Adrenal gland (tissue), 12 donors: Measurements from ENCODE around the gene FES. TPM values are rescaled to one million over a fixed set of nuclear protein-coding genes. Genes with fewer than 3 reads are reported as not detected.

Experiments used
- DNase-seq, 7 donors: peaks; one replicate each; pipeline ENCODE4 v3.0.0-alpha.2; 2019 to 2020
- H3K27ac ChIP-seq, 5 donors: fragments of 200-600 bp; sonication (generic) in 4 of 5; 1 replicate in 3 of 5; 2 replicates in 2 of 5; pipeline versions ENCODE4 v1.5.1 to v1.8.0; 2016 to 2020; ENCODE audit warnings: mild to moderate bottlenecking in 1 of 5
- H3K27me3 ChIP-seq: fragments of 200-600 bp; 2 replicates; pipeline ENCODE4 v1.8.0; 2021
- H3K36me3 ChIP-seq, 2 donors: fragments of 200-600 bp; replicated peaks in 1 of 2; 1 replicate in 1 of 2; 2 replicates in 1 of 2; pipeline versions ENCODE4 v1.5.1 to v1.8.0; 2018 to 2022
- H3K4me1 ChIP-seq, 2 donors: fragments of 200-600 bp; replicated peaks in 1 of 2; 1 replicate in 1 of 2; 2 replicates in 1 of 2; pipeline versions ENCODE4 v1.5.1 to v1.8.0; 2018 to 2021
- H3K4me3 ChIP-seq, 4 donors: fragments of 200-600 bp; sonication (generic) in 3 of 4; one replicate each; pipeline ENCODE4 v1.5.1; 2016 to 2018
- H3K9me3 ChIP-seq, 3 donors: fragments of 200-600 bp; sonication (generic) in 1 of 3; replicated peaks in 1 of 3; 1 replicate in 2 of 3; 2 replicates in 1 of 3; pipeline versions ENCODE4 v1.5.1 to v1.8.0; 2016 to 2021
- CTCF ChIP-seq, 6 experiments: fragments of 450-650 bp in 4 of 6; fragments of 200-600 bp in 2 of 6; sonication (generic) in 1 of 6; IDR thresholded peaks; 1 replicate in 5 of 6; 2 replicates in 1 of 6; pipeline versions ENCODE4 v1.5.1 to v1.8.0; 2016 to 2021; ENCODE audit warnings: antibody characterized with exemption in 6 of 6, mild to moderate bottlenecking in 2 of 6, moderate library complexity in 1 of 6
- POLR2A ChIP-seq, 2 donors: fragments of 450-650 bp; IDR thresholded peaks; one replicate each; pipeline ENCODE4 v1.6.1; 2017; ENCODE audit warnings: antibody characterized with exemption in 2 of 2, mild to moderate bottlenecking in 2 of 2, moderate library complexity in 1 of 2
- WGBS, 4 donors: extraction: QIAGEN DNeasy Blood & Tissue Kit in 2 of 4; methylation state at CpG; one replicate each; pipeline versions ENCODE4 v1.1.5 to v1.1.7; 2013 to 2017; 5-methylcytosine and 5-hydroxymethylcytosine counted together
- intact Hi-C, 2 donors: fragments of 100-400 bp; cut with DNase I; formaldehyde crosslinking; loops; one replicate each; pipeline versions ENCODE4 v1.14.1 to v1.15.0; 2022 to 2023
- polyA plus RNA-seq, 3 donors: library from polyadenylated mRNA; stranded (reverse); fragments of 200-250 nt in 2 of 3; fragments of 350-450 nt in 1 of 3; fragmentation: Illumina TruSeq in 1 of 3; extraction: RNeasy Lipid Tissue Mini Kit (QIAGEN cat#74804) in 1 of 3; gene quantifications; one replicate each; pipeline ENCODE4 v1.2.3, GENCODE V29; 2013 to 2014
- total RNA-seq, 9 donors: library from RNA; depleted of rRNA in 4 of 9; stranded (reverse); fragments of >200 nt in 4 of 9; fragments of 120-200 nt in 1 of 9; fragmentation: NEBNext Ultra II Directional in 1 of 9; extraction: Animal tissue kit (Norgen Biotek cat#: 25700) in 1 of 9; gene quantifications; one replicate each; pipeline versions ENCODE4 v1.1.0 to v1.2.4, GENCODE V29; 2013 to 2023
- donor health status: healthy with polysubstance abuse.
- donor health status: Bipolar disorder and iron deficiency.
- donor health status: DM: yes; HTN: yes; CAD: no.
- donor health status: DM: no; HTN: no; CAD: no.
- donor health status: DM: no; HTN: no; CAD: no.
- donor health status: DM: yes; HTN: yes; CAD: no.

FES gene
- total and polyA plus RNA-seq, 12 donors, result 2.3 to 82.3 (median 24.9) TPM

GRCh38 chr15:90901175-90902039 is 17.1 kb downstream of the FES start:
- intact Hi-C loops, result no loop called here
- TF ChIP-seq CTCF (IDR thresholded peaks at IDR 0.05), result no peak
- TF ChIP-seq POLR2A (IDR thresholded peaks at IDR 0.05), result no peak
- Histone ChIP-seq H3K4me3 (peak overlapping the region in 1 of 4 donors; percentile 78), H3K27ac (peak overlapping the region; percentile 87 to 99 (median 95)), H3K9me3 (no peaks in the 10 kb centered on the region), H3K36me3 (peaks cover 0 to 16% of the 10 kb centered on the region in 2 donors), H3K4me1 (peaks cover 11 to 17% of the 10 kb centered on the region in 2 donors), H3K27me3 (no peaks in the 10 kb centered on the region)
- WGBS, 4 donors, result 39 to 51% (median 41%) methylated on average over 14 of the region's 14 CpGs
- DNase-seq, result no peak

- H3K4me3 ChIP-seq, result peak overlapping the region in 3 of 4 donors; percentile 18 to 78 (median 40)
- peaks cover 0 to 24% of the 10 kb centered on the region in 2 donors for H3K36me3 ChIP-seq
- peak; percentile 73 to 85 (median 81) for DNase-seq
- intact Hi-C loops, result no loop called here
- WGBS, 4 donors, result 0 to 2% (median 1%) methylated on average over 16 to 71 of the region's 71 CpGs
- peak overlapping the region; percentile 87 to 99 (median 95) for H3K27ac ChIP-seq
- no peaks in the 10 kb centered on the region for H3K9me3 ChIP-seq
- TF ChIP-seq POLR2A (IDR thresholded peaks at IDR 0.05) (peak; percentile 59 to 77), CTCF (IDR thresholded peaks at IDR 0.05) (peak; percentile 47 to 84 (median 80))
- H3K27me3 ChIP-seq, result no peaks in the 10 kb centered on the region
- H3K4me1 ChIP-seq, result peaks cover 11 to 17% of the 10 kb centered on the region in 2 donors
These were observed 17.9 kb downstream of the FES start for GRCh38 chr15:90902040-90902839.

- TF ChIP-seq POLR2A (IDR thresholded peaks at IDR 0.05), result peak in 1 of 2 donors; percentile 65
- no peak for TF ChIP-seq CTCF (IDR thresholded peaks at IDR 0.05)
- Histone ChIP-seq H3K27me3 (no peaks in the 10 kb centered on the region), H3K27ac (peak within 1 kb of the TSS; percentile 90 to 99 (median 95)), H3K36me3 (peaks cover 0 to 33% of the 10 kb centered on the region in 2 donors), H3K9me3 (no peaks in the 10 kb centered on the region), H3K4me1 (peaks cover 11 to 17% of the 10 kb centered on the region in 2 donors), H3K4me3 (peak within 1 kb of the TSS; percentile 22 to 78 (median 70))
- peak; percentile 65 to 85 (median 73) for DNase-seq
- intact Hi-C loops, result no loop called here
- 1 to 2% (median 1%) methylated on average over 30 to 81 of the region's 81 CpGs for WGBS, 4 donors
These were observed 18.8 kb downstream of the FES start, which contains the start of gene MAN2A2 for GRCh38 chr15:90902840-90903732. Gene MAN2A2 (plus strand): TSS chr15:90903302. CDS start chr15:90904208, 906 bp downstream.
